A549 (cell line): Measurements from ENCODE around the gene CNTN2.

ENCODE experiments used
- CHD2 ChIP-seq: fragments of 150-350 bp; IDR thresholded peaks from 2 replicates; pipeline ENCODE4 v1.6.1; 2014; ENCODE audit warnings: low read length; ENCODE audit not compliant: partially characterized antibody
- HDAC2 ChIP-seq: fragments of 200-600 bp; sonication (generic); IDR thresholded peaks from 2 replicates; pipeline ENCODE4 v1.6.1; 2016
- NR3C1 ChIP-seq: fragments of >200 bp; sonication (Bioruptor Twin); formaldehyde crosslinking; IDR thresholded peaks from 3 replicates; pipeline ENCODE4 v1.6.1; 2017
- SMC3 ChIP-seq: fragments of >200 bp; sonication (Bioruptor Twin); formaldehyde crosslinking; IDR thresholded peaks from 3 replicates; pipeline ENCODE4 v1.6.1; 2018; ENCODE audit warnings: inconsistent platforms
- TF ChIP-seq, protein P1 (sequence below): fragments of >200 bp; sonication (Bioruptor Twin); formaldehyde crosslinking; IDR thresholded peaks from 3 replicates; pipeline ENCODE4 v1.5.1; 2016

DNA sequence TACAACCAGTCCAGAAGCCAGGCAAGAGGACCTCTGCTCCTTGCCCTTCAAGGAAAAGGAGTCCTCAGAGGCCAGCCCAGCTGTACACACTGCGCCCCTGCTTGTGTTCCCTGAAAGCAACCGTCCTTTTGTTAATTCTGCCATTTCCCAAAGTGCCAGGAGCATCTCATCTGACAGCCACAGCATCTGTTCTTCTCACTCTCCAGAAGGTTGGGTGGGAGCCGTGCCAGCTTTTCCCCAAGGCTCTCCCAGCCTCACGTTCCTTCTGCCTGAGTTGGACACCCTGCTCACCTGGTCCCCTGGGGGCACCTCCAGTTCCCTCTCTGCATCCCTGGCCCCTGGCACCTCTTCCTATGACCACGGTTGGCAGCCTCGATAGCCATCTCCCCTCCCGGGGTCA lies 10.5 kb upstream of the CNTN2 start:
- no peak for TF ChIP-seq CHD2
- TF ChIP-seq, protein P1, sequence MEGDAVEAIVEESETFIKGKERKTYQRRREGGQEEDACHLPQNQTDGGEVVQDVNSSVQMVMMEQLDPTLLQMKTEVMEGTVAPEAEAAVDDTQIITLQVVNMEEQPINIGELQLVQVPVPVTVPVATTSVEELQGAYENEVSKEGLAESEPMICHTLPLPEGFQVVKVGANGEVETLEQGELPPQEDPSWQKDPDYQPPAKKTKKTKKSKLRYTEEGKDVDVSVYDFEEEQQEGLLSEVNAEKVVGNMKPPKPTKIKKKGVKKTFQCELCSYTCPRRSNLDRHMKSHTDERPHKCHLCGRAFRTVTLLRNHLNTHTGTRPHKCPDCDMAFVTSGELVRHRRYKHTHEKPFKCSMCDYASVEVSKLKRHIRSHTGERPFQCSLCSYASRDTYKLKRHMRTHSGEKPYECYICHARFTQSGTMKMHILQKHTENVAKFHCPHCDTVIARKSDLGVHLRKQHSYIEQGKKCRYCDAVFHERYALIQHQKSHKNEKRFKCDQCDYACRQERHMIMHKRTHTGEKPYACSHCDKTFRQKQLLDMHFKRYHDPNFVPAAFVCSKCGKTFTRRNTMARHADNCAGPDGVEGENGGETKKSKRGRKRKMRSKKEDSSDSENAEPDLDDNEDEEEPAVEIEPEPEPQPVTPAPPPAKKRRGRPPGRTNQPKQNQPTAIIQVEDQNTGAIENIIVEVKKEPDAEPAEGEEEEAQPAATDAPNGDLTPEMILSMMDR = no peak
- TF ChIP-seq HDAC2 = no peak
- TF ChIP-seq SMC3 = no peak
- no peak for TF ChIP-seq NR3C1
